ENCODE data around the gene DSC3. TPM values are rescaled to one million over a fixed set of nuclear protein-coding genes. Genes with fewer than 3 reads are reported as not detected.
"Not testable (repeated sequence)": the region's sequence is repeated elsewhere in the genome, so short reads cannot be mapped to it uniquely, and the experiment has no call there.

Gene DSC3
- total RNA-seq, 2 experiments from 2014 or later, result not detected

- H3K79me2 ChIP-seq (ENCODE audit: insufficient read depth, low read depth, low read length), result no peaks in the 10 kb centered on the region
- BruUV-seq (replicated peaks), result no TSS peak
- intact Hi-C loops (cut with micrococcal nuclease; ENCODE audit: unreplicated experiment), result no loop called here
- no peak for TF ChIP-seq CTCF (conservative IDR thresholded peaks at IDR 0.05; ENCODE audit: low read length)
- no peak for TF ChIP-seq EZH2phosphoT487 (IDR thresholded peaks at IDR 0.05; ENCODE audit: borderline replicate concordance, low read depth, low read length)
- H3K4me3 ChIP-seq (ENCODE audit: low read depth, low read length, poor library complexity, severe bottlenecking), result no peak overlapping the region
- DNase-seq (ENCODE audit: low spot score), result no peak
- CTCF ChIA-PET (ENCODE audit: unreplicated experiment), result no interaction called here
- no peak overlapping the region for H3K4me2 ChIP-seq (ENCODE audit: low read length)
- H3K9me2 ChIP-seq (ENCODE audit: insufficient read depth, low read length), result no peaks in the 10 kb centered on the region
- no peaks in the 10 kb centered on the region for H3K9me3 ChIP-seq (ENCODE audit: low read length)
- H3K36me3 ChIP-seq (ENCODE audit: insufficient read depth, low read length), result no peaks in the 10 kb centered on the region
- H3K4me1 ChIP-seq (ENCODE audit: insufficient read depth, low read length, poor library complexity, severe bottlenecking), result no peaks in the 10 kb centered on the region
- H3K27ac ChIP-seq (ENCODE audit: low read depth, low read length, poor library complexity, severe bottlenecking), result no peak overlapping the region
- no peaks in the 10 kb centered on the region for H4K20me1 ChIP-seq (ENCODE audit: insufficient read depth, low read length)
- POLR2A ChIA-PET, result no interaction called here
- H2AFZ ChIP-seq (ENCODE audit: low read length), result no peak overlapping the region
Measured at GRCh38 chr18:30985753-30986152, 56.8 kb downstream of the DSC3 start.

- BruUV-seq (replicated peaks), result no TSS peak
- Histone ChIP-seq H2AFZ (ENCODE audit: low read length) (no peak overlapping the region), H3K9me3 (ENCODE audit: low read length) (no peaks in the 10 kb centered on the region), H4K20me1 (ENCODE audit: insufficient read depth, low read length) (no peaks in the 10 kb centered on the region), H3K27ac (ENCODE audit: low read depth, low read length, poor library complexity, severe bottlenecking) (no peak overlapping the region), H3K9me2 (ENCODE audit: insufficient read depth, low read length) (no peaks in the 10 kb centered on the region), H3K4me2 (ENCODE audit: low read length) (no peak overlapping the region), H3K36me3 (ENCODE audit: insufficient read depth, low read length) (no peaks in the 10 kb centered on the region), H3K79me2 (ENCODE audit: insufficient read depth, low read depth, low read length) (no peaks in the 10 kb centered on the region), H3K4me1 (ENCODE audit: insufficient read depth, low read length, poor library complexity, severe bottlenecking) (no peaks in the 10 kb centered on the region), H3K4me3 (ENCODE audit: low read depth, low read length, poor library complexity, severe bottlenecking) (no peak overlapping the region)
- ChIA-PET POLR2A (no interaction called here), CTCF (ENCODE audit: unreplicated experiment) (no interaction called here)
- DNase-seq (ENCODE audit: low spot score), result no peak
- intact Hi-C loops (cut with micrococcal nuclease; ENCODE audit: unreplicated experiment), result no loop called here
- TF ChIP-seq EZH2phosphoT487 (IDR thresholded peaks at IDR 0.05; ENCODE audit: borderline replicate concordance, low read depth, low read length) (no peak), CTCF (conservative IDR thresholded peaks at IDR 0.05; ENCODE audit: low read length) (no peak)
Measured at GRCh38 chr18:30982285-30982992, 60.1 kb downstream of the DSC3 start.

GRCh38 chr18:30978091-30978490 is 64.5 kb downstream of the DSC3 start:
- H3K9me2 ChIP-seq (ENCODE audit: insufficient read depth, low read length); H3K4me1 ChIP-seq (ENCODE audit: insufficient read depth, low read length, poor library complexity, severe bottlenecking); H3K79me2 ChIP-seq (ENCODE audit: insufficient read depth, low read depth, low read length); H3K4me2 ChIP-seq (ENCODE audit: low read length); H3K27ac ChIP-seq (ENCODE audit: low read depth, low read length, poor library complexity, severe bottlenecking); H3K4me3 ChIP-seq (ENCODE audit: low read depth, low read length, poor library complexity, severe bottlenecking); CTCF ChIA-PET (ENCODE audit: unreplicated experiment); H3K9me3 ChIP-seq (ENCODE audit: low read length); BruUV-seq (replicated peaks); intact Hi-C loops (cut with micrococcal nuclease; ENCODE audit: unreplicated experiment); DNase-seq (ENCODE audit: low spot score); H3K36me3 ChIP-seq (ENCODE audit: insufficient read depth, low read length); H2AFZ ChIP-seq (ENCODE audit: low read length); POLR2A ChIA-PET; H4K20me1 ChIP-seq (ENCODE audit: insufficient read depth, low read length): not testable (repeated sequence)

Measured in OCI-LY7 (cell line).